ENCODE results near the gene NCAM2.

The NCAM2 gene

DNA sequence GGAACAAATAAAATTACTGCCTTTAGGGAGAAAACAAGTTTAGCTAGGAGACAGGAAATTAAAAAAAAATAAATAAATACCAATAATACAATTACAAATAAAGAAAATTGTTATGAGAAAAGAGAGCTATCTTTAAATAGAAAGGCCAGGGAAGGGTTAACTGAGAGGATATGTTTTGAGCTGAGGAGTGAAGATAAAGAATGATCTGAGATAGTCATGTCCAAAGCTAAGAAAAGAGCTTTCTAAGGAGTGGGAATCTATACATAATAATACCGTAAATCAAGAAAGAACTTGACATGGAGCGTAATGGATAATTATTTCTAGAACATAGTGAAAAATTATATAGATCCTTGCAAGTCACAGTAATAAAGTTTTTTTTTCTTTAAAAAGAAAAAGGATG is 176.5 kb downstream of the NCAM2 start:
- TF ChIP-seq, protein P1, sequence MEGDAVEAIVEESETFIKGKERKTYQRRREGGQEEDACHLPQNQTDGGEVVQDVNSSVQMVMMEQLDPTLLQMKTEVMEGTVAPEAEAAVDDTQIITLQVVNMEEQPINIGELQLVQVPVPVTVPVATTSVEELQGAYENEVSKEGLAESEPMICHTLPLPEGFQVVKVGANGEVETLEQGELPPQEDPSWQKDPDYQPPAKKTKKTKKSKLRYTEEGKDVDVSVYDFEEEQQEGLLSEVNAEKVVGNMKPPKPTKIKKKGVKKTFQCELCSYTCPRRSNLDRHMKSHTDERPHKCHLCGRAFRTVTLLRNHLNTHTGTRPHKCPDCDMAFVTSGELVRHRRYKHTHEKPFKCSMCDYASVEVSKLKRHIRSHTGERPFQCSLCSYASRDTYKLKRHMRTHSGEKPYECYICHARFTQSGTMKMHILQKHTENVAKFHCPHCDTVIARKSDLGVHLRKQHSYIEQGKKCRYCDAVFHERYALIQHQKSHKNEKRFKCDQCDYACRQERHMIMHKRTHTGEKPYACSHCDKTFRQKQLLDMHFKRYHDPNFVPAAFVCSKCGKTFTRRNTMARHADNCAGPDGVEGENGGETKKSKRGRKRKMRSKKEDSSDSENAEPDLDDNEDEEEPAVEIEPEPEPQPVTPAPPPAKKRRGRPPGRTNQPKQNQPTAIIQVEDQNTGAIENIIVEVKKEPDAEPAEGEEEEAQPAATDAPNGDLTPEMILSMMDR (IDR thresholded peaks at IDR 0.05; ENCODE audit: insufficient read depth, low read depth, low read length, missing control alignments) = no peak
- no peak for DNase-seq (ENCODE audit: low read depth)
- H3K4me3 ChIP-seq (ENCODE audit: low read length) = no peak overlapping the region

DNA sequence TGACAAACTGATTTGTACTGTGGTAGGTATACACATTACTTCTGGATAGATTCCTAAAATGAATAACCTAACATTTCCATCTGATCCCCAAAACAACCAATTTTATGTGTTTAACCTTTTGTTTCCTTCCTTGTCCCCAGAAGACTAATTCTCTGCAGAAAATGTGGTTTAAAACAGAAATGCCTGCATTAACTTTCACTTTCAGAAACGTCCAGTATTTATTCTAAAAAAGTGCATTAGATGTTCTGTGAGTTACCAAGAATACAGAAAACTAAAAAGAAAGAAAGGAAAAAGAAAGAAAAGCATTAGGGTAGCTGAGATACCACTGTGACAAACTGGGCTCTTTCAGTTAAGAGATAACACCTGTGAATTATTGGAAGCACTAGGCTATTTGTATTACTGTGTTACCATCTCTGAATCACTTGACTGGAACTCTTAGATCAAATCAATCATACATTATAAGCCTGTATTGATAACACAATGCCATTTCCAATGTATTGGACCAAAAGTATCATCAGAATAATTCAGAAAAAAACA is 177.7 kb downstream of the NCAM2 start:
- H3K4me3 ChIP-seq (ENCODE audit: low read length) = no peak overlapping the region
- TF ChIP-seq, protein P1 (IDR thresholded peaks at IDR 0.05; ENCODE audit: insufficient read depth, low read depth, low read length, missing control alignments) = no peak

GRCh38 chr21:21177353-21177986 is 179.3 kb downstream of the NCAM2 start:
- DNase-seq (ENCODE audit: low read depth) = no peak
- no peak overlapping the region for H3K4me3 ChIP-seq (ENCODE audit: low read length)
- TF ChIP-seq, protein P1 (IDR thresholded peaks at IDR 0.05; ENCODE audit: insufficient read depth, low read depth, low read length, missing control alignments) = no peak

More for the DNA sequence above, 177.7 kb downstream of the NCAM2 start:
- no peak for DNase-seq (ENCODE audit: low read depth)

- TF ChIP-seq, protein P1 (IDR thresholded peaks at IDR 0.05; ENCODE audit: insufficient read depth, low read depth, low read length, missing control alignments) = no peak
- no peak overlapping the region for H3K4me3 ChIP-seq (ENCODE audit: low read length)
- DNase-seq (ENCODE audit: low read depth) = no peak
Measured at GRCh38 chr21:21179619-21180298, 181.6 kb downstream of the NCAM2 start.

DNA sequence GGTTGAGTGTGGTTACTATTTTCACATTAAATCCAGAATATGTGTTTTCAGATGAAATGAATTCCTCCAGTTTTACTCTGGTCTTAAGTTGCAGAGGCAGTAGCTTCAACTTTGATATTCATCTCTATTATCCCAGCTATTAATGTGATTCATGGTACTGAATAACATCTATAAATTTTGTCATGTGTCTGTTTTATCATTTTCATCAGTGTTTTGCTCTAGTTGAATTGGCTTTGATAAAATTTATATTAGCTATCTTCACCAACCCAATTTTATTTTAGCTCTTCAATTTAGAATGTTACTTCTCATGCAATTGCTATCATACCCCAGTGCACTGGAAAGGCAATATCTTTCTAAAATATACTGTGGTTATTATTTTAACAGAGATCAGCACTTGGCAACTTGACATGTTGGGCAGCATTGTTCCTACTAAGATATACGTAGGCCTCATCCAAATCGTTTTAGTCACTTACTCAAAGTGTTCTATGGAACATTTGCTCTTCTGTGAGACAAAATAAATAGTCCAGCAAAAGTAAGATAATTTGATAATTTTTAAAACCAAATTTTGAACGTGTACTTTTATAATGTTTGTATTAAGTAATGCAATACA is 184.3 kb downstream of the NCAM2 start:
- TF ChIP-seq, protein P1 (IDR thresholded peaks at IDR 0.05; ENCODE audit: insufficient read depth, low read depth, low read length, missing control alignments) = no peak
- DNase-seq (ENCODE audit: low read depth) = no peak

GRCh38 chr21:21183092-21183491 is 184.9 kb downstream of the NCAM2 start:
- H3K4me3 ChIP-seq (ENCODE audit: low read length) = no peak overlapping the region

More for the DNA sequence above, 184.3 kb downstream of the NCAM2 start:
- no peak overlapping the region for H3K4me3 ChIP-seq (ENCODE audit: low read length)

More at GRCh38 chr21:21183092-21183491, 184.9 kb downstream of the NCAM2 start:
- TF ChIP-seq, protein P1 (IDR thresholded peaks at IDR 0.05; ENCODE audit: insufficient read depth, low read depth, low read length, missing control alignments) = no peak
- no peak for DNase-seq (ENCODE audit: low read depth)
